Fibroblast of pulmonary artery (primary cell): Measurements from ENCODE around the gene GDPD4.

Source experiments
- DNase-seq: peaks from one replicate; pipeline ENCODE4 v3.0.0-alpha.2; 2010; ENCODE audit warnings: low read depth
- H3K4me3 ChIP-seq: replicated peaks from 2 replicates; pipeline ENCODE4 v1.5.1; 2011; ENCODE audit warnings: low read depth, mild to moderate bottlenecking, control low read depth, low read length, moderate library complexity
- TF ChIP-seq, protein P1 (sequence below): IDR thresholded peaks from 2 replicates; pipeline ENCODE4 v1.5.1; 2011; ENCODE audit warnings: mild to moderate bottlenecking, control low read depth, low read length, inconsistent platforms; ENCODE audit errors: missing control alignments

GDPD4 gene

DNA sequence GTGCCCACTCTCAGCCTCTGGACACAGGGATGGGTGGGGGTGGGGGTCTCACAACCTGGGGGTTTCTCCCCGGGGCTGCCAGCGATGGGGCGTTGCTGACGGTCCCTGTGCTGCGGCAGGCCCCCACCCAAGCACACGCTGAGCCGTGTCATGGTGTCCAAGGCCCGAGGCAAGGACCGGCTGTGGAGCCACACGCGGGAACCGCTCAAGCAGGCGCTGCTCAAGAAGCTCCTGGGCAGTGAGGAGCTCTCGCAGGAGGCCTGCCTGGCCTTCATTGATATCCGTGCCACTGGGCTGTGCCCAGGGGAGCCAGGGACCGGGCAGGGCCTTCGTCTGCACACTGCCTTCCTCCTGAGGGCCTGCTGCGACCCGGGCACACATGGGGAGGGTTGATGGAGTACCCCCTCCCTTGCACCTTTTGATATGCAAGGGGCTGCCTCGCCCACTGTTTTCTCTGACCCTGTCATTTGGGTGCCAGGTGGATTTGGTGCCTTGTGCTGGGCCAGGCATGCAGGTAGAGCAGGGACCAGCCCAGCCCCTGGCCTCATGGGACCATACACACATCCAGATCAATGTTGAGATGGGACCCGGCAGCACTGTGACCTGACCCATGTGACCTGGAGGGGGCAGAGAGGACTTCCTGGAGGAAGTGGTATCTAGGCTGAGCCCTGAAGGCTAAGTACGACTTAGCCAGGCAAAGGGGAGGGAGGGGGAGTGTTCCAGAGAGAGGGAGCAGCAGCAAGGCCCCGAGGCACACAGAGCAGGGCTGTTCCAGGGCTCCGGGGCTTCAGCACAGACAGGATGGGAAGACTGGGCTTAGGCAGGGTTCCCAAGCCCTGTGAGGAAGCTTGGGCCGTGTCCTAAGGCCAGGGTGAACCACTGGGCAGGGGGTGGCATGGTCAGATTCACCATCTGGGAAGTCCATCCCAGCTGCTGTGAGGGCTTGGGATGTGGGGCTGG lies 98.3 kb downstream of the GDPD4 start:
- TF ChIP-seq, protein P1, sequence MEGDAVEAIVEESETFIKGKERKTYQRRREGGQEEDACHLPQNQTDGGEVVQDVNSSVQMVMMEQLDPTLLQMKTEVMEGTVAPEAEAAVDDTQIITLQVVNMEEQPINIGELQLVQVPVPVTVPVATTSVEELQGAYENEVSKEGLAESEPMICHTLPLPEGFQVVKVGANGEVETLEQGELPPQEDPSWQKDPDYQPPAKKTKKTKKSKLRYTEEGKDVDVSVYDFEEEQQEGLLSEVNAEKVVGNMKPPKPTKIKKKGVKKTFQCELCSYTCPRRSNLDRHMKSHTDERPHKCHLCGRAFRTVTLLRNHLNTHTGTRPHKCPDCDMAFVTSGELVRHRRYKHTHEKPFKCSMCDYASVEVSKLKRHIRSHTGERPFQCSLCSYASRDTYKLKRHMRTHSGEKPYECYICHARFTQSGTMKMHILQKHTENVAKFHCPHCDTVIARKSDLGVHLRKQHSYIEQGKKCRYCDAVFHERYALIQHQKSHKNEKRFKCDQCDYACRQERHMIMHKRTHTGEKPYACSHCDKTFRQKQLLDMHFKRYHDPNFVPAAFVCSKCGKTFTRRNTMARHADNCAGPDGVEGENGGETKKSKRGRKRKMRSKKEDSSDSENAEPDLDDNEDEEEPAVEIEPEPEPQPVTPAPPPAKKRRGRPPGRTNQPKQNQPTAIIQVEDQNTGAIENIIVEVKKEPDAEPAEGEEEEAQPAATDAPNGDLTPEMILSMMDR = no peak
- no peak for DNase-seq
- H3K4me3 ChIP-seq = no peak overlapping the region

- no peak overlapping the region for H3K4me3 ChIP-seq
- DNase-seq = no peak
- TF ChIP-seq, protein P1 = no peak
Observed at GRCh38 chr11:77201991-77202841, 99.3 kb downstream of the GDPD4 start.

GRCh38 chr11:77201370-77201769 lies 100.1 kb downstream of the GDPD4 start:
- TF ChIP-seq, protein P1 = no peak
- no peak overlapping the region for H3K4me3 ChIP-seq
- DNase-seq = no peak

GRCh38 chr11:77200351-77201268 lies 100.9 kb downstream of the GDPD4 start:
- H3K4me3 ChIP-seq = no peak overlapping the region
- no peak for DNase-seq
- TF ChIP-seq, protein P1 = no peak

DNA sequence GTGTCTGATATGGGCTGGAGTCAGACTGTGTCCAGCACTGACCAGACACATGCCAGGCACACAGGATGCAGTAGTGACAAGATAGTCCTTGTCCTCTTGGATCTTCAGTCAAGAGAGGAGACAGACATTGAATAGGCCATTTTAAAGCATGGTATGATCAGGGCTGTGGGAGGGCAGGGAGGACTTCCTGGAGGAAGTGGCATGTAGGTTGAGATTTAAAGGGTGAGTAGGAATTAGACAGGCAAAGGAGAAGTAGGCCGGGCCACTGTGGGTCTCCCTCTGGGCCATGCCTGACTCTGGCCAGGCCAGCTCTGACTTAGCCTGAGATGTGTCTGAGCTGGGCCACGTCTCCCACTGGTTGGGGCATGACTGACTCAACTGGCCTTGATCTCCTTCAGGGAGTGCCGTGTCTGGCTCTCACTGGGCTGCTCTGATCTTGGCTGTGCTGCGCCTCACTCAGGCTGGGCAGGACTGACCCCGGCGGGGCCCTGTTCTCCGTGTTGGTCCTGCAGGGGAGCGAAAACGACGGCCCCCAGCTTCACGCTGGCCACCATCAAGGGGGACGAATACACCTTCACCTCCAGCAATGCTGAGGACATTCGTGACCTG lies 102.2 kb downstream of the GDPD4 start:
- H3K4me3 ChIP-seq = no peak overlapping the region
- TF ChIP-seq, protein P1 = no peak
- no peak for DNase-seq

DNA sequence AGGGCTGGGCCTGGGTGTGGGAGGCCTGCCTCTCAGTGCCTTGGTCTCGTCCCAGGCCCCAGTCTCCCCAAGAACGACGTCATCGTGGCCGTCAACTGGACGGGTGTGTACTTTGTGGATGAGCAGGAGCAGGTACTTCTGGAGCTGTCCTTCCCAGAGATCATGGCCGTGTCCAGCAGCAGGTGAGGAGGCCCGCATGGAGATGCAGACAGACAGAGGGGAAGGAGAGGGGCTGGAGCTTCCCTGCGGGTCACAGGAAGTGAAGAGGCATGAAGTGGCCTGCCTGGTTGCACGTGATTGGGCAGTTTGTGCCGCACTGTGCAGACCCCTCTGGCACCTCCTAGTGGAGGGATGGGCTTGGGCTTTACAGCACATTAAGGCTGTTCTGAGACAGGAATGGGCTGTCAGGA lies 103.0 kb downstream of the GDPD4 start:
- DNase-seq = peak; percentile 11
- TF ChIP-seq, protein P1 = peak; percentile 37
- H3K4me3 ChIP-seq = no peak overlapping the region
